CD4-positive, CD25-positive, alpha-beta regulatory T cell (primary cell): ENCODE results near the gene GPHA2. TPM values are rescaled to one million over a fixed set of nuclear protein-coding genes. Genes with fewer than 3 reads are reported as not detected.

Source experiments
- ATAC-seq, 2 donors: fragments of 150-1000 bp; cut with Tn5 transposase; one replicate each; pipeline ENCODE4 v1.10.0; 2021; ENCODE audit warnings: low read depth in 2 of 2, moderate number of reproducible peaks in 2 of 2, moderate library complexity in 1 of 2
- DNase-seq, 3 donors: peaks; one replicate each; pipeline versions ENCODE4 v3.0.0 to v3.0.0-alpha.2; 2012 to 2022; ENCODE audit warnings: mixed read lengths in 1 of 3
- H3K27ac ChIP-seq: one replicate; pipeline ENCODE4 v1.7.0; 2013; ENCODE audit warnings: mild to moderate bottlenecking, low read length; ENCODE audit not compliant: insufficient read depth, poor library complexity, severe bottlenecking
- H3K27me3 ChIP-seq: one replicate; pipeline ENCODE4 v1.7.0; 2013; ENCODE audit warnings: low read length; ENCODE audit not compliant: control insufficient read depth, insufficient read depth
- H3K36me3 ChIP-seq: one replicate; pipeline ENCODE4 v1.7.0; 2013; ENCODE audit warnings: mild to moderate bottlenecking, low read length, moderate library complexity; ENCODE audit not compliant: control insufficient read depth, insufficient read depth
- H3K4me1 ChIP-seq: 2 replicates; pipeline ENCODE4 v1.7.0; 2013; ENCODE audit warnings: mild to moderate bottlenecking, low read length; ENCODE audit not compliant: insufficient read depth, control insufficient read depth, poor library complexity, severe bottlenecking
- H3K4me3 ChIP-seq: one replicate; pipeline ENCODE4 v1.7.0; 2013; ENCODE audit warnings: low read depth, mild to moderate bottlenecking, low read length, moderate library complexity
- H3K9me3 ChIP-seq, 2 experiments: 1 replicate in 1 of 2; 2 replicates in 1 of 2; pipeline ENCODE4 v1.7.0; 2013; ENCODE audit warnings: low read length in 2 of 2, mild to moderate bottlenecking in 1 of 2, moderate library complexity in 1 of 2; ENCODE audit not compliant: control insufficient read depth in 2 of 2
- H3K27ac Mint-ChIP-seq, 3 donors: one replicate each; pipeline ENCODE4 v1.8.0; 2020 to 2022; ENCODE audit warnings: mild to moderate bottlenecking in 3 of 3, mixed read lengths in 3 of 3, moderate library complexity in 2 of 3
- H3K27me3 Mint-ChIP-seq: one replicate; pipeline ENCODE4 v1.8.0; 2022; ENCODE audit warnings: mild to moderate bottlenecking, mixed read lengths
- H3K36me3 Mint-ChIP-seq: one replicate; pipeline ENCODE4 v1.8.0; 2020; ENCODE audit warnings: mixed read lengths
- H3K4me1 Mint-ChIP-seq, 4 donors: one replicate each; pipeline ENCODE4 v1.8.0; 2020 to 2022; ENCODE audit warnings: mixed read lengths in 4 of 4, mild to moderate bottlenecking in 1 of 4
- H3K4me3 Mint-ChIP-seq, 4 donors: one replicate each; pipeline ENCODE4 v1.8.0; 2020 to 2022; ENCODE audit warnings: mild to moderate bottlenecking in 4 of 4, mixed read lengths in 4 of 4, moderate library complexity in 3 of 4
- H3K9me3 Mint-ChIP-seq, 7 donors: one replicate each; pipeline ENCODE4 v1.8.0; 2020 to 2022; ENCODE audit warnings: mixed read lengths in 7 of 7, mild to moderate bottlenecking in 3 of 7, moderate library complexity in 2 of 7
- polyA plus RNA-seq, 4 donors: library from polyadenylated mRNA; unstranded; fragments of 300-500 nt; fragmentation: Illumina TruSeq; gene quantifications; one replicate each; pipeline ENCODE4 v1.2.3, GENCODE V29; 2021
- total RNA-seq: library from RNA; stranded (reverse); gene quantifications from one replicate; pipeline ENCODE4 v1.2.3, GENCODE V29; 2022

Gene GPHA2
- total and polyA plus RNA-seq, 5 donors from 2014 or later, result not detected

GRCh38 chr11:64914123-64914522 is 21.6 kb downstream of the GPHA2 start:
- peak overlapping the region in 1 of 3 donors; percentile 78 for H3K27ac Mint-ChIP-seq
- H3K36me3 Mint-ChIP-seq, result peaks cover 11% of the 10 kb centered on the region
- ATAC-seq (no peak), DNase-seq (no peak)
- H3K4me3 ChIP-seq, result no peak overlapping the region
- H3K4me1 Mint-ChIP-seq, result peaks cover 5 to 34% (median 20%) of the 10 kb centered on the region in 4 donors
- peaks cover 27% of the 10 kb centered on the region for H3K4me1 ChIP-seq
- no peaks in the 10 kb centered on the region for H3K9me3 ChIP-seq
- H3K27ac ChIP-seq, result no peak overlapping the region
- no peaks in the 10 kb centered on the region for H3K9me3 Mint-ChIP-seq
- peak overlapping the region in 2 of 4 donors; percentile 78 to 80 for H3K4me3 Mint-ChIP-seq
- peaks cover 41% of the 10 kb centered on the region for H3K36me3 ChIP-seq
- H3K27me3 Mint-ChIP-seq, result no peaks in the 10 kb centered on the region
- no peaks in the 10 kb centered on the region for H3K27me3 ChIP-seq

DNA sequence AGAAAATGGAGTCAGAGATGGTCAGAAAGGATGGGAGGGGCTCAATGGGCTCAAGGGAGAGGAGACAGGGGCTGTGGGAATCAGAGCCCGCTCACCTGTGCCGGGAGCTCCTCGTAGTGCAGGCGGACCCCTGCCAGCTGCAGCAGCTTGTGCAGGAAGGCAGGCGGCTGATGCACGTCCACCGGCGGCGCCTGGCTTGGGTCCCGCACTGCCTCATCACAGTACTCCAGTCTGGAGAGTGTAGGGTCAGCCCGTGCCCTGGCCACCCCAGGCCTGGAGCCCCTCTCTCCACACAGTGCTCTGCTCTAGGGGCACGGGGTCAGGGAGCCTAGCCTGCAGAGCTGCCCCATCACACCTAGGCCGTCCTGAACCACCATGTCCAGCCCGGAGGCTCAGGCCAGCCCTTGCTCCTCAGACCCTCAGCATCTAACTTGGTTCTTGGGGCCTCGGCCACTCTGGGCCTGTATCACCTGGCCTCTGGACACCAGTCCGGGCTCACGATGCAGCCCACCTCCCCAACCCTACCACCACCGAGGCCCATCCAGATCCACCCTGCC is 22.4 kb downstream of the GPHA2 start:
- Mint-ChIP-seq H3K36me3 (peaks cover 11% of the 10 kb centered on the region), H3K9me3 (no peaks in the 10 kb centered on the region), H3K4me1 (peaks cover 5 to 34% (median 20%) of the 10 kb centered on the region in 4 donors), H3K4me3 (peak overlapping the region in 2 of 4 donors; percentile 32 to 65), H3K27me3 (no peaks in the 10 kb centered on the region), H3K27ac (peak overlapping the region in 1 of 3 donors; percentile 55)
- Histone ChIP-seq H3K27me3 (no peaks in the 10 kb centered on the region), H3K27ac (no peak overlapping the region), H3K9me3 (no peaks in the 10 kb centered on the region), H3K36me3 (peaks cover 44% of the 10 kb centered on the region), H3K4me3 (no peak overlapping the region), H3K4me1 (peaks cover 27% of the 10 kb centered on the region)
- DNase-seq, result no peak
- ATAC-seq, result no peak

DNA sequence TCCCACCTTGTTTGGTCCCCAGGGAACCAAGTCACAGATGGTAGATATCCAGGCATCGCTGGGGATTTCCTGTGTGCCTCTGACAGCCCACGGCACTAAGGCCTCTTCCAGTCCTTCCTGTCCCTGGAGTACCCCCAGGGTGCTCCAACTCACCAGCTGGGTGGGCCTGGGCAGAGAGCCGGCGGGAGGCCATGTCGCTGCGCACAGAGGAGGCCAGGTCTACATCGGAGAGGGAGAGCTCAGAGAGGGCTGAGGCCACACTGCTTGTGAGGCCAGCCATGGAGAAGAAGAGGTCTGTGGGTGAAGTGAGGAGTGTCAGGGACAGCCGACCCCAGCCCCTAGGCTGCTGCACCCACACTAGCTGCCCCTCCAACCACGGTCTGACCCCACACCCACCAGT is 24.0 kb downstream of the GPHA2 start:
- H3K9me3 ChIP-seq, result no peaks in the 10 kb centered on the region
- peaks cover 16% of the 10 kb centered on the region for H3K36me3 Mint-ChIP-seq
- H3K27me3 ChIP-seq, result no peaks in the 10 kb centered on the region
- H3K27ac ChIP-seq, result no peak overlapping the region
- H3K27me3 Mint-ChIP-seq, result no peaks in the 10 kb centered on the region
- H3K36me3 ChIP-seq, result peaks cover 56% of the 10 kb centered on the region
- peaks cover 18% of the 10 kb centered on the region for H3K4me1 ChIP-seq
- peak overlapping the region in 2 of 4 donors; percentile 31 to 80 for H3K4me3 Mint-ChIP-seq
- no peaks in the 10 kb centered on the region for H3K9me3 Mint-ChIP-seq
- H3K4me3 ChIP-seq, result no peak overlapping the region
- peak overlapping the region in 1 of 3 donors; percentile 69 for H3K27ac Mint-ChIP-seq
- no peak for ATAC-seq
- H3K4me1 Mint-ChIP-seq, result peaks cover 0 to 20% (median 10%) of the 10 kb centered on the region in 4 donors
- DNase-seq, result no peak

DNA sequence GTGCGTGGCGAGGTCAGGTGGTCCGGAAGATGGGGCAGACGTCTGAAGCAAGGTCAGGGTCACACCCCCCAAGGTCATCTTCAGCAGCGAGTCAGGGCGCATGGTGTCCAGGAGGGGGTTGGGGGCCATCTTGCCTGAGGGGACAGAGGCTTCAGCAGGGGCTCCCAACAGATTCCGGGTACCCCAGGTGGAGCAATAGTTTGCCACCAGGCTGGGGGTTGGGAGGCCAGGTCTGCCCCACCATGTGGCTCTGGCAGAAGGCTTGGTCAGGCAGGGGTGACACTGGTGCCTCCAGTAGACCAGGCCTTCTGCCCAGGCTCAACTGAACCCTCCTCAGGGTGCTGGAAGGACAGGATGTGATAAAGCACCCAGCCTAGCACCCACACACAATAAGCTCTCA is 24.6 kb downstream of the GPHA2 start:
- H3K27ac Mint-ChIP-seq, result no peak overlapping the region
- DNase-seq, result no peak
- no peaks in the 10 kb centered on the region for H3K9me3 Mint-ChIP-seq
- Histone ChIP-seq H3K27ac (no peak overlapping the region), H3K27me3 (no peaks in the 10 kb centered on the region), H3K9me3 (no peaks in the 10 kb centered on the region), H3K4me3 (no peak overlapping the region), H3K4me1 (peaks cover 14% of the 10 kb centered on the region), H3K36me3 (peaks cover 59% of the 10 kb centered on the region)
- H3K4me3 Mint-ChIP-seq, result peak overlapping the region in 1 of 4 donors; percentile 80
- peaks cover 0 to 16% (median 7%) of the 10 kb centered on the region in 4 donors for H3K4me1 Mint-ChIP-seq
- no peak for ATAC-seq
- H3K36me3 Mint-ChIP-seq, result peaks cover 16% of the 10 kb centered on the region
- no peaks in the 10 kb centered on the region for H3K27me3 Mint-ChIP-seq

DNA sequence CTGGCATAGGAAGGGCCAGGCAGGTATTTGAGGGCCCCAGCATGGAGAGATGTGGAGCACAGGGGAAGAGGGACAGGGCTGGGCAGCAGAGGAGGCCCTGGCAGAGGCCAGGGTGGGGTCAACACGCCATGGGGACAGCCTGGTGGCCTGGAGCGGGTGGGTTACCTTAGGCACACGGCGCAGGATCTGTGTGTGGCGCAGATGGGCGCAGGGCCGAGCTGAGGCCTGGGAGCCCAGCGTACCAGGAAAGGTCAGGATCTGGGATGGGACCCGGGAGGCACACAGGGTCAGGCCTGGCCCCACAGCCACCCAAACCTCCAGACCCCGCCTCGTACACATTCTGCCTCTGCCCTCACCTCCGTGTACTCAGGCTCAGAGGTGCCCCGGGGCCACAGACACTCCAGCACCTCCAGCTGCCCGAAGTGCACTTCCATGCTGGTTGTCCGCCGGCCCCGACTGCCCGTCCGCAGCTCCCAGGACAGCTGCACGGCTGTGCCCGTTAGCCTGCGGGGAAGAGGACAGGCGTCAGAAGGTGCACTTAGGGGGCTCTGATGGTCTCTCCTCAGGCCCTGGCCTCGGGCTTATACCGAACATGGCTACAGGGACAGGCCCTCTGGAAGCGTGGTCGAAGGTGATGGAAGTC is 25.1 kb downstream of the GPHA2 start:
- Mint-ChIP-seq H3K27me3 (no peaks in the 10 kb centered on the region), H3K9me3 (peaks cover 0 to 1% (median 0%) of the 10 kb centered on the region in 7 donors), H3K27ac (peak overlapping the region in 1 of 3 donors; percentile 32), H3K4me3 (no peak overlapping the region), H3K4me1 (peaks cover 0 to 11% (median 4%) of the 10 kb centered on the region in 4 donors), H3K36me3 (peaks cover 16% of the 10 kb centered on the region)
- no peak overlapping the region for H3K4me3 ChIP-seq
- DNase-seq (no peak), ATAC-seq (no peak)
- peaks cover 63% of the 10 kb centered on the region for H3K36me3 ChIP-seq
- H3K27me3 ChIP-seq, result no peaks in the 10 kb centered on the region
- no peaks in the 10 kb centered on the region for H3K9me3 ChIP-seq
- no peak overlapping the region for H3K27ac ChIP-seq
- H3K4me1 ChIP-seq, result peaks cover 9% of the 10 kb centered on the region

DNA sequence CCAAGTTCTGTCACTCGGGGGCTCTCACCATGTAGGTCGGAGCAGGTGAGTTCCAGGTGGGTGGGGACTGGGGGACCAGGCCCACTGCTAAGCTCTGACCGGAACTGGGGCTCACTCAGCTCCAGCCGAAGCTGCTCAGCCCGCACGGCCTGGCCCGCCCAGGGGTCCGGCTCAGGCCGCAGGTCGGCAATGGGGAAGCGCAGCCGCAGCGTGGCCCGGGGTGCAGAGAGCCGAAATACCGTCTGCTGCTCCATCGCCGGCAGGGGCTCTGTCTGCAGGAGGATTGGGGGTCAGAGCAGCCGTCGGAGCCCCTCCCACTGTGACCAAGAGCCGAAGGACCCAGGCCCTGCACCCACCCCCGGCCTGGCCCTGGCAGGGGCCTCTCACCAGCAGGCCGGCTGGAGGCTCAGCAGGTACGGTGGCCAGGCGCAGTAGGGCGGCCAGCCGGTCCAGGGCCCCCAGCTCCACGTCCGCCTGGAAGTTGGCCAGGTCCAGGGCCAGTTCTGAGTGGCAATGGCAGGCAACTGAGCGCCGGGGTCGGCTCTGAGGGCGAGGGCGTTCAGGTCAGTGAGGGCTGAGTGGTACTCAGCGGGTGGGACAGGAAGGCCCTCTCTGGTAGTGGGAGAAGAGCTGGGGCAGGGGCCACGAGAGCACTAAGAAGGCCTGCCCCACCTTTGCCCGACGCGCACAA is 25.9 kb downstream of the GPHA2 start:
- Histone ChIP-seq H3K4me3 (no peak overlapping the region), H3K9me3 (no peaks in the 10 kb centered on the region), H3K27me3 (no peaks in the 10 kb centered on the region), H3K36me3 (peaks cover 68% of the 10 kb centered on the region), H3K4me1 (peaks cover 1% of the 10 kb centered on the region), H3K27ac (no peak overlapping the region)
- no peak overlapping the region for H3K27ac Mint-ChIP-seq
- H3K4me3 Mint-ChIP-seq, result no peak overlapping the region
- ATAC-seq, result no peak
- H3K27me3 Mint-ChIP-seq, result no peaks in the 10 kb centered on the region
- DNase-seq, result no peak
- H3K9me3 Mint-ChIP-seq, result peaks cover 0 to 1% (median 0%) of the 10 kb centered on the region in 7 donors
- peaks cover 0 to 4% (median under 1%) of the 10 kb centered on the region in 4 donors for H3K4me1 Mint-ChIP-seq
- H3K36me3 Mint-ChIP-seq, result peaks cover 22% of the 10 kb centered on the region

GRCh38 chr11:64908766-64909165 is 26.9 kb downstream of the GPHA2 start:
- H3K4me1 Mint-ChIP-seq, result no peaks in the 10 kb centered on the region
- H3K4me1 ChIP-seq, result no peaks in the 10 kb centered on the region
- H3K27ac Mint-ChIP-seq, result peak overlapping the region in 1 of 3 donors; percentile 26
- peaks cover 65% of the 10 kb centered on the region for H3K36me3 ChIP-seq
- DNase-seq, result no peak
- H3K4me3 Mint-ChIP-seq, result peak overlapping the region in 1 of 4 donors; percentile 55
- peaks cover 22% of the 10 kb centered on the region for H3K36me3 Mint-ChIP-seq
- no peak overlapping the region for H3K27ac ChIP-seq
- H3K27me3 Mint-ChIP-seq, result no peaks in the 10 kb centered on the region
- no peak for ATAC-seq
- no peaks in the 10 kb centered on the region for H3K9me3 ChIP-seq
- no peaks in the 10 kb centered on the region for H3K27me3 ChIP-seq
- H3K9me3 Mint-ChIP-seq, result peaks cover 0 to 1% (median 0%) of the 10 kb centered on the region in 7 donors
- H3K4me3 ChIP-seq, result no peak overlapping the region
